HepG2 (cell line): ENCODE data around the gene ZNF343. TPM values are rescaled to one million over a fixed set of nuclear protein-coding genes. Genes with fewer than 3 reads are reported as not detected.

Experiments
- CHCHD3 ChIP-seq: sonication (generic); formaldehyde crosslinking; IDR thresholded peaks from 2 replicates; pipeline ENCODE4 v1.8.0; 2022; ENCODE audit warnings: mild to moderate bottlenecking, missing genetic modification reagents, moderate library complexity
- DMAP1 ChIP-seq: IDR thresholded peaks from 2 replicates; pipeline ENCODE4 v1.6.1; 2016
- EHMT2 ChIP-seq: fragments of 200-600 bp; sonication (generic); IDR thresholded peaks from 2 replicates; pipeline ENCODE4 v1.7.0; 2017; ENCODE audit warnings: antibody characterized with exemption, low read depth, low read length, borderline replicate concordance
- GABPA ChIP-seq, 2 experiments: IDR thresholded peaks; 2 replicates each; pipeline ENCODE4 v1.6.1; 2011 to 2016; ENCODE audit warnings: low read depth in 2 of 2, low read length in 1 of 2, missing biosample characterization in 1 of 2, missing genetic modification characterization in 1 of 2
- HMG20A ChIP-seq: IDR thresholded peaks from 2 replicates; pipeline ENCODE4 v1.6.1; 2016; ENCODE audit warnings: borderline replicate concordance
- KAT7 ChIP-seq: IDR thresholded peaks from 2 replicates; pipeline ENCODE4 v1.6.1; 2018; ENCODE audit warnings: borderline replicate concordance, missing compliant biosample characterization
- PCBP2 ChIP-seq: fragments of 200-400 bp; formaldehyde crosslinking; optimal IDR thresholded peaks from 2 replicates; pipeline ENCODE3; 2018; ENCODE audit warnings: low read length, low read depth; ENCODE audit not compliant: poor library complexity, severe bottlenecking
- PRPF4 ChIP-seq: fragments of 200-400 bp; formaldehyde crosslinking; IDR thresholded peaks from 2 replicates; pipeline ENCODE4 v1.6.1; 2016; ENCODE audit warnings: low read length, low read depth; ENCODE audit not compliant: poor library complexity, severe bottlenecking
- RAD51 ChIP-seq: fragments of 450-650 bp; IDR thresholded peaks from 2 replicates; pipeline ENCODE4 v1.6.1; 2016; ENCODE audit warnings: borderline replicate concordance
- RORA ChIP-seq: sonication (generic); formaldehyde crosslinking; IDR thresholded peaks from 2 replicates; pipeline ENCODE4 v1.5.0; 2020; ENCODE audit warnings: mild to moderate bottlenecking, missing genetic modification reagents, moderate library complexity
- SMYD3 ChIP-seq: sonication (generic); formaldehyde crosslinking; IDR thresholded peaks from 2 replicates; pipeline ENCODE4 v1.8.1; 2023; ENCODE audit warnings: mild to moderate bottlenecking, missing genetic modification reagents
- ZBTB1 ChIP-seq: sonication (generic); formaldehyde crosslinking; IDR thresholded peaks from 2 replicates; pipeline ENCODE4 v1.4.0; 2020; ENCODE audit warnings: missing genetic modification reagents, borderline replicate concordance
- ZBTB42 ChIP-seq: sonication (generic); formaldehyde crosslinking; IDR thresholded peaks from 2 replicates; pipeline ENCODE4 v1.5.0; 2020; ENCODE audit warnings: mild to moderate bottlenecking, missing genetic modification reagents
- ZFP36 ChIP-seq: fragments of 150-350 bp; IDR thresholded peaks from 2 replicates; pipeline ENCODE4 v1.6.1; 2018; ENCODE audit warnings: borderline replicate concordance, low read length, low read depth; ENCODE audit not compliant: partially characterized antibody
- ZFP82 ChIP-seq: sonication (generic); formaldehyde crosslinking; IDR thresholded peaks from 2 replicates; pipeline ENCODE4 v1.5.1; 2020; ENCODE audit warnings: mild to moderate bottlenecking, missing genetic modification reagents, borderline replicate concordance
- ZNF34 ChIP-seq: sonication (generic); formaldehyde crosslinking; IDR thresholded peaks from 2 replicates; pipeline ENCODE4 v1.4.0; 2020; ENCODE audit warnings: mild to moderate bottlenecking, missing genetic modification reagents, borderline replicate concordance
- ZNF354B ChIP-seq: sonication (generic); formaldehyde crosslinking; IDR thresholded peaks from 2 replicates; pipeline ENCODE4 v1.8.0; 2022; ENCODE audit warnings: mild to moderate bottlenecking, missing genetic modification reagents
- ZNF431 ChIP-seq: sonication (generic); formaldehyde crosslinking; IDR thresholded peaks from 2 replicates; pipeline ENCODE4 v1.9.0; 2022; ENCODE audit warnings: missing genetic modification reagents, low read depth, mild to moderate bottlenecking, borderline replicate concordance
- ZNF768 ChIP-seq: sonication (generic); formaldehyde crosslinking; IDR thresholded peaks from 2 replicates; pipeline ENCODE4 v1.4.0; 2020; ENCODE audit warnings: missing genetic modification reagents
- ZSCAN20 ChIP-seq: sonication (generic); formaldehyde crosslinking; IDR thresholded peaks from 2 replicates; pipeline ENCODE4 v1.4.0; 2020; ENCODE audit warnings: missing genetic modification reagents, mild to moderate bottlenecking, borderline replicate concordance
- ZSCAN22 ChIP-seq: sonication (generic); formaldehyde crosslinking; IDR thresholded peaks from 2 replicates; pipeline ENCODE4 v1.4.0; 2020; ENCODE audit warnings: mild to moderate bottlenecking, missing genetic modification reagents
- polyA plus RNA-seq, 8 experiments: library from polyadenylated mRNA; depleted of rRNA in 3 of 8; stranded (reverse) in 7 of 8; unstranded in 1 of 8; fragments of >200 nt; fragmentation: Illumina TruSeq in 4 of 8; extraction: Trizol in 4 of 8; gene quantifications; 2 replicates each; pipeline versions ENCODE4 v1.2.1 to v1.2.3, GENCODE V29; 2011 to 2016; ENCODE audit warnings: low read depth in 4 of 8, missing spikeins in 1 of 8, mixed read lengths in 1 of 8; ENCODE audit not compliant: insufficient read depth in 1 of 8
- total RNA-seq, 5 experiments: library from RNA; depleted of rRNA; stranded (reverse); fragments of >200 nt; fragmentation: Illumina TruSeq; extraction: Trizol; gene quantifications; 2 replicates each; pipeline ENCODE4 v1.2.3, GENCODE V29; 2016; ENCODE audit warnings: low read depth in 1 of 5
- TF ChIP-seq, protein P1 (sequence below): sonication (generic); formaldehyde crosslinking; IDR thresholded peaks from 2 replicates; pipeline ENCODE4 v1.5.0; 2020; ENCODE audit warnings: mild to moderate bottlenecking, missing genetic modification reagents
- TF ChIP-seq, protein P2 (sequence below): IDR thresholded peaks from 2 replicates; pipeline ENCODE4 v1.6.1; 2016
- TF ChIP-seq, protein P3 (sequence below): IDR thresholded peaks from 2 replicates; pipeline ENCODE4 v1.6.1; 2012; ENCODE audit warnings: low read depth, low read length, improper control_type of control experiment

The ZNF343 gene
- total and polyA plus RNA-seq, 2 of the 13 experiments (the other 11 are each of a cell fraction or from before 2014, with no cell fraction given): 16.4 to 22.1 TPM

DNA sequence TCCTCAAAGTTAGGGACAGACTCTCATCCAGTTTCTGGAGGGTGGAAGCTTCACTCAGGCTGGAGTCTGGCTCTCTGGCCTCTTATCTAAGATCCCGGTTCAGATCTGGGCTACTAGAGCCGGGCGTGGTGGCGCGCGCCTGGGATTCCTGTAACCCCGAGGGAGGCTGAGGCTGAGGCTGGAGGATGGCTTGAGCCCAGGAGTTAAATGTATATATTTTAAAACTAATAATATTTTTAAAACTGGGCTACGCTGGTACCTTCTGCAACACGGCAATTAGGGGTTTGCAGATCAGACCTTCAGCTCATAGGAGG is 710 bp upstream of the ZNF343 start (continued):
- no peak for TF ChIP-seq ZNF34 (CRISPR knock-in tag)
- TF ChIP-seq ZNF354B (CRISPR knock-in tag): no peak
- TF ChIP-seq CHCHD3: no peak
- TF ChIP-seq, protein P1, sequence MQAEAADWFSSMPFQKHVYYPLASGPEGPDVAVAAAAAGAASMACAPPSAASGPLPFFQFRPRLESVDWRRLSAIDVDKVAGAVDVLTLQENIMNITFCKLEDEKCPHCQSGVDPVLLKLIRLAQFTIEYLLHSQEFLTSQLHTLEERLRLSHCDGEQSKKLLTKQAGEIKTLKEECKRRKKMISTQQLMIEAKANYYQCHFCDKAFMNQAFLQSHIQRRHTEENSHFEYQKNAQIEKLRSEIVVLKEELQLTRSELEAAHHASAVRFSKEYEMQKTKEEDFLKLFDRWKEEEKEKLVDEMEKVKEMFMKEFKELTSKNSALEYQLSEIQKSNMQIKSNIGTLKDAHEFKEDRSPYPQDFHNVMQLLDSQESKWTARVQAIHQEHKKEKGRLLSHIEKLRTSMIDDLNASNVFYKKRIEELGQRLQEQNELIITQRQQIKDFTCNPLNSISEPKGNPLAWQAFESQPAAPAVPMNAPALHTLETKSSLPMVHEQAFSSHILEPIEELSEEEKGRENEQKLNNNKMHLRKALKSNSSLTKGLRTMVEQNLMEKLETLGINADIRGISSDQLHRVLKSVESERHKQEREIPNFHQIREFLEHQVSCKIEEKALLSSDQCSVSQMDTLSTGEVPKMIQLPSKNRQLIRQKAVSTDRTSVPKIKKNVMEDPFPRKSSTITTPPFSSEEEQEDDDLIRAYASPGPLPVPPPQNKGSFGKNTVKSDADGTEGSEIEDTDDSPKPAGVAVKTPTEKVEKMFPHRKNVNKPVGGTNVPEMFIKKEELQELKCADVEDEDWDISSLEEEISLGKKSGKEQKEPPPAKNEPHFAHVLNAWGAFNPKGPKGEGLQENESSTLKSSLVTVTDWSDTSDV (CRISPR knock-in tag): no peak
- peak; percentile 2; the same call in 1 of the 2 replicates for TF ChIP-seq ZBTB1
- no peak for TF ChIP-seq DMAP1 (CRISPR knock-in tag)
- TF ChIP-seq KAT7: no peak
- no peak for TF ChIP-seq GABPA (IDR thresholded peaks at IDR 0.05; ENCODE audit: low read depth, low read length)
- TF ChIP-seq GABPA (CRISPR knock-in tag; IDR thresholded peaks at IDR 0.05; ENCODE audit: low read depth): no peak
- TF ChIP-seq ZFP36: no peak
- TF ChIP-seq ZNF768 (CRISPR knock-in tag): no peak
- TF ChIP-seq, protein P2, sequence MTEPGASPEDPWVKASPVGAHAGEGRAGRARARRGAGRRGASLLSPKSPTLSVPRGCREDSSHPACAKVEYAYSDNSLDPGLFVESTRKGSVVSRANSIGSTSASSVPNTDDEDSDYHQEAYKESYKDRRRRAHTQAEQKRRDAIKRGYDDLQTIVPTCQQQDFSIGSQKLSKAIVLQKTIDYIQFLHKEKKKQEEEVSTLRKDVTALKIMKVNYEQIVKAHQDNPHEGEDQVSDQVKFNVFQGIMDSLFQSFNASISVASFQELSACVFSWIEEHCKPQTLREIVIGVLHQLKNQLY (CRISPR knock-in tag): no peak
- TF ChIP-seq RORA (CRISPR knock-in tag): 0 out of 2 replicates have a peak, but pooled peaks have one; percentile 19
- TF ChIP-seq ZFP82: peak; percentile 15; the same call in 1 of the 2 replicates
- TF ChIP-seq SMYD3: 0 out of 2 replicates have a peak, but pooled peaks have one; percentile 2
- no peak for TF ChIP-seq ZNF431 (CRISPR knock-in tag)
- no peak for TF ChIP-seq PCBP2
- TF ChIP-seq ZSCAN22: no peak
- TF ChIP-seq, protein P3, sequence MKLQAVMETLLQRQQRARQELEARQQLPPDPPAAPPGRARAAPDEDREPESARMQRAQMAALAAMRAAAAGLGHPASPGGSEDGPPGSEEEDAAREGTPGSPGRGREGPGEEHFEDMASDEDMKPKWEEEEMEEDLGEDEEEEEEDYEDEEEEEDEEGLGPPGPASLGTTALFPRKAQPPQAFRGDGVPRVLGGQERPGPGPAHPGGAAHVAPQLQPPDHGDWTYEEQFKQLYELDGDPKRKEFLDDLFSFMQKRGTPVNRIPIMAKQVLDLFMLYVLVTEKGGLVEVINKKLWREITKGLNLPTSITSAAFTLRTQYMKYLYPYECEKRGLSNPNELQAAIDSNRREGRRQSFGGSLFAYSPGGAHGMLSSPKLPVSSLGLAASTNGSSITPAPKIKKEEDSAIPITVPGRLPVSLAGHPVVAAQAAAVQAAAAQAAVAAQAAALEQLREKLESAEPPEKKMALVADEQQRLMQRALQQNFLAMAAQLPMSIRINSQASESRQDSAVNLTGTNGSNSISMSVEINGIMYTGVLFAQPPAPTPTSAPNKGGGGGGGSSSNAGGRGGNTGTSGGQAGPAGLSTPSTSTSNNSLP: no peak
- no peak for TF ChIP-seq HMG20A (CRISPR knock-in tag)
- TF ChIP-seq ZSCAN20 (CRISPR knock-in tag): no peak
- TF ChIP-seq PRPF4: peak; percentile 40
- TF ChIP-seq RAD51: no peak
- no peak for TF ChIP-seq ZBTB42
- 0 out of 2 replicates have a peak, but pooled peaks have one; percentile 27 for TF ChIP-seq EHMT2
